Raji (cell line): ENCODE data around the gene SCARB1.

Experiments
- POLR2A ChIP-seq: IDR thresholded peaks from 2 replicates; pipeline ENCODE4 v1.6.1; 2011; ENCODE audit warnings: low read depth, low read length, control low read depth; ENCODE audit not compliant: insufficient read depth

The SCARB1 gene, protein sequence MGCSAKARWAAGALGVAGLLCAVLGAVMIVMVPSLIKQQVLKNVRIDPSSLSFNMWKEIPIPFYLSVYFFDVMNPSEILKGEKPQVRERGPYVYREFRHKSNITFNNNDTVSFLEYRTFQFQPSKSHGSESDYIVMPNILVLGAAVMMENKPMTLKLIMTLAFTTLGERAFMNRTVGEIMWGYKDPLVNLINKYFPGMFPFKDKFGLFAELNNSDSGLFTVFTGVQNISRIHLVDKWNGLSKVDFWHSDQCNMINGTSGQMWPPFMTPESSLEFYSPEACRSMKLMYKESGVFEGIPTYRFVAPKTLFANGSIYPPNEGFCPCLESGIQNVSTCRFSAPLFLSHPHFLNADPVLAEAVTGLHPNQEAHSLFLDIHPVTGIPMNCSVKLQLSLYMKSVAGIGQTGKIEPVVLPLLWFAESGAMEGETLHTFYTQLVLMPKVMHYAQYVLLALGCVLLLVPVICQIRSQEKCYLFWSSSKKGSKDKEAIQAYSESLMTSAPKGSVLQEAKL

DNA sequence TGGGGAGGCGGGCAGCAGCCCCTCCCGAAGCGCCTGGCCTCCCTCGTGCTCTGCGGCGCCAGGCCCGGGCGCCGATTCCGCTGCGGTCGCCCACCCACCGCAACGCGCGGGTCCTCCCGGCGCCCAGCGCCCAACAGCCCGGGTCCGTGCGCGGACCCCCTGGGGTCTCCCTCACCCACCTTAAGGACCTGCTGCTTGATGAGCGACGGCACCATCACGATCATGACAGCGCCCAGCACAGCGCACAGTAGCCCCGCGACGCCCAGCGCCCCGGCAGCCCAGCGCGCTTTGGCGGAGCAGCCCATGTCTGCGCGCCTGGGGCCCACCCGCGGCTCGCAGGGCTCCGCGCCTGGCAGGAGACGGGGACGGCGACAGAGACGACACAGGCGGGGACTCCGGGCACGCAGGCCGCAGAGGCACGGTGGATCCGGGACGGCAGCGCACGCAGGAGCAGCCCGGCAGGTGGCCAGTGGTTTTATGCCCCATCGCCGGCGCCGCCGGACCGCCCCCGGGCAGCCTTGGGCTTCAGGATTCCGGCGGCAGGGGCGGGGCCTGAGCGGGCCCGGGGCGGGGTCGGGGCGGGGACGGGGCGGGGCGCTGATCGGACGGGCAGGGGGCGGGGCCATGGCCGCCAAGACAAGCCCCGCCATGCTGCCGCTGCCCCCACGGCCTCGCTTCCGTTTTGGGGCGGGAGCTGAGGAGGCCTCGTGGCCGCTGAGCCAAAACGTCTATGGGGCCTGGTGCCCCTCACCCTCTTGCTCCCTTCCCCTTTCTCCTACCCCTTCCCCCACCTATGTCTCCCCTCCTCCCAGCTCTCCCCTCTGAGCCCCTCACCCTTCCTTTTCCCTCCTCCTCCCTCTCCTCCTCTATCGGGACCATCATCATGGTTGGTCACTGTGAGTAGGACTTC, at the start of gene SCARB1:
Gene SCARB1, minus strand, starts transcription at position 449 of the 910 bp plus-strand sequence. Its CDS starts 144 bp downstream, at position 305.
- TF ChIP-seq POLR2A: peak; percentile 98

DNA sequence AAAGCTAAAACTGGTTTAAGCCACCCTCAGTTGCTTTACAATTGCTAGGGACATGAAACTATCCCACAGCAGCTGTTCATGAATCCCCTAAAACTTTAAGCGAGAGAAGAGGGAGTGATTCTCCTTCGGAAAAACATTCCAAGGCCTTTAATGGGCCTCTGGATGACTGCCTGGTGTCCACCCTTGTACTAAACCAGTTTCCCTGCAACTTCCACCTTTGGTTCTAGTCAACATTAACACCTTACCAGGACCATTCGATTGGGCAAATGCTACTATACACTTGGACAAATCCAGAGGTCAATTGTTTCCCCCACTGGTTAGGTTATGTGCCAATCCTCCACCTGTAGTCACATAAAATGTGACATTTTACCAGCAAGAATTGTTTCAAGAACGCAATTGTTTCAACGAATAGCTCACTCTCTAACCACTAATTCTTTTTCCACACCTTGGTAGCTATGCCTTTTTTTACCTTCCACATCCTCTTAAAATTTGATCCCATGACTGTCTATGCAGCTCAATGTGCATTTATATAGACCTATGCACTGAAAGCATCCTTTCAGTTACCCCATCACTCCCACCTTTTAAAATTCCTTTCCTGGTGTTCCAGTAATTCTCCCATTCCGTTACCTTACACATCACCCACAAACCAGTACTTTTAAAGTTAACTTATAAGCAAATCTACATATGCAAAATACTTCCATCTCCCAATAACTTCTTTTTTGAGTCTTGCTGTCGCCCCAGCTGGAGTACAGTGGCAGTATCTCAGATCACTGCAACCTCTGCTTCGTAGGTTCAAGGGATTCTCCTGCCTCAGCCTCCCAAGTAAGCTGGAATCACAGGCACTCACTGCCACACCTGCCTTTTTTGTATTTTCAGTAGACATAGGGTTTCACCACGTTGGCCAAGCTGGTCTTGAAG, 47.2 kb upstream of the SCARB1 start:
- TF ChIP-seq POLR2A: no peak

DNA sequence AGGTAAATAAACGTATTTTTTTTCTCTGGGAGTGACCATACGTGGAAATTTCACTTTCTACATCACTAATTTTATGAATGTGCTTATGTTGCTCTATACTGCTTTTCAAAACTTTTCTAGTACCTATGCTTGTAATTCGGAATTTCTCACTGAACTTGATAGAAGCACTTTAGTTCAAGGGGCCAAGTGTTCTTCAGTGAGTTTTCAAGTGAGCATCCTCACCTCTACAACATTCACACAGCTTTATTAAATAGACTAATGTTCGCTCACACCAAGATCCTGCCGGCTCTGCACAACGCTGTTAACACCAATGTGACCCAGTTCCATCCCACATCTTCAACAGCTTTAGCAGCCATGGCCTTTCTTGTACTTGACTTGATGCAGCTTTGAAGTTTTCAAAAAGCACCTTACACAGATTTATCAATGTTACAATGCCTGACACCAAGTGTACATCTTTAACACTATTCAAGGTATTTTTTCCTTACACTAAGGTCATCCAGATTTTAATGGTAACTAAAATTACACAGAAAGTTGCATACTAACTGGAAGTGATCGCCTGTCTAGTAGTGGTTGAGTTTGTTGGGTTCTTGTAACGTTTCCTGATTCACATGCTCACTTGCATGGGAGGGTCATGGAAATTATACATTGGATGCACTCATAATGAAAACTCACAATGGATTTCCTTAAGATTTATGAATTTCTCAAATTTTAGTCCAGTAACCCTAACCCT, 46.3 kb upstream of the SCARB1 start:
- no peak for TF ChIP-seq POLR2A

DNA sequence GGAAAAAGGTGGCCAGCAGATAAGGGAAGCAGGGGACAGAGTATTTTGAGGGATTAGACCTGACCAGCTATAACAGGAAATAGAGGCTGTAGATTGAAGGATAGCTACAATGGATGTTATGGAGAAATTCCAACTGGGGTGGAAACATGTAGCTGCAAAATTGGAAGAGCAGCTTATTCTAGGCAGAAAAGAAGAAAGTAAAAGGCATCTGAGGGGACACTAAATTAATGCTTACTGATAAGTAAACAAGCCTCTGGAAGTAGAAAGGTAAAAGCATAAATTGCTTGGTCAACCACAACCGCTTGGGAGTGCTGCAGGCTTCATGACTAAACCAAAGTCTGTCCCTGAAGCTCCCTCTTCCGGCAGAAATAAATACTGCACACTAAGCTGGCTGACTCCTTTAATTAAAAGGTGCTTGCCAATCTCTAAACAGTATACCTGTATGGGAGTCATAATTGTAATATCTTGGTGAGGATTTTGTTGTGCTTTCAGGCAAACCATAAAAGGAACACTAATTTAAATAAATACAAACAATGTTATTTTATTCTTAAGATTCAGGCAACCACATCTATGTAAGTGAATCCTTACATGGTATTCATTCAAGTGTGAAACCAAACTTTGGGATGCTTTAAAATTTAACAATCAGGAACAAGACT, 43.1 kb upstream of the SCARB1 start:
- TF ChIP-seq POLR2A: no peak

DNA sequence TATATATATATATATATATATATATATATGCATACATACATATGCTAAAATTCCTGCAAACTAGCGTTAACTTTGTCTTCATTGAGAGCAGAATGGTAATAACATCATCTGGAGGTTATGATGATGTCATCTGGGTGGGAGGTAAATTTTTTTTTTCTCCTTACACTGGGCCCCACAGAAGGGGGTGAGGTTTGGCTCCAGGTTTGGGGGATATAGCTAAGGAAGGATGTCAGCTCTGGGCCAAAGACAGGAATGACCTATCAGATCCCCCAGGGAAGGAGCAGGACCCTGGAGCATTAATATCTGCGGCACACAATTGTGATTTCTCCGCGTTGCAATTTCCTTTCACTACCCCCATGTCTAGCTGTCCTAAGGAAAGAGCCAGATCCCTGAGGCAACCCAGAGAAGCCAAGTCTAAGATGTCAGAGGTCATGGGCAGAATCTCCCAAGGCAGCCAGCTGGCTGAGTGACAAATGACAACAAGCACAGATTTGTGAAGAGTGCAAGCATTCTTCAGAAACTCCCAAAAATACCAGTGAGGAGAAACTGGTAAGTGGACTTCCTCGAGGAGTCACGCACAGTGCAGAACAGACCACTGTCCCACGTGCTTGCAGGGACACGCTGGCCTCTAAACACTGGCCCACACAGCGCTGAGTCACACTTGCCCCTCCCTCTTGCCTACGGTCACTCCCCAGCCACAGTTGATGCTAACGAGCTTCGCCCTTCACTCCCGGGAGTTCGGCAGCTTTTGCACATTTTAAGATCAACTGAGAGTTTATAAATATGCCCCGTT, 40.8 kb upstream of the SCARB1 start:
- no peak for TF ChIP-seq POLR2A

DNA sequence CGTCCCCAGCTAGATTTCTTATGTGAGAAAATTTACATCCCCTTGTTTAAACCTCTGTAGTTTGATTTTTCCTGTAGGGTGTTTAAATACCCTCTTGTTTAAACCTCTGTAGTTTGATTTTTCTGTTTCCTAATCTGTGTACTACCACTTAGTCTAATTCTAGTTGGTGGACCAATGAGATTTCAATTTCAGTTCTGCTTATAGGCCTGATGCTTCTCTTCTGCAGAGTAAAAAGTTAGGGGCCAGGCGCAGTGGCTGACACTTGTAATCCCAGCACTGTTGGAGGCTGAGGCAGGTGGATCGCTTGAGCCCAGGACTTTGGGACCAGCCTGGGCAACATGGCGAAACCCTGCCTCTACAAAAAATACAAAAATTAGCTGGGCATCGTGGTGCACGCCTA, 39.3 kb upstream of the SCARB1 start:
- no peak for TF ChIP-seq POLR2A

DNA sequence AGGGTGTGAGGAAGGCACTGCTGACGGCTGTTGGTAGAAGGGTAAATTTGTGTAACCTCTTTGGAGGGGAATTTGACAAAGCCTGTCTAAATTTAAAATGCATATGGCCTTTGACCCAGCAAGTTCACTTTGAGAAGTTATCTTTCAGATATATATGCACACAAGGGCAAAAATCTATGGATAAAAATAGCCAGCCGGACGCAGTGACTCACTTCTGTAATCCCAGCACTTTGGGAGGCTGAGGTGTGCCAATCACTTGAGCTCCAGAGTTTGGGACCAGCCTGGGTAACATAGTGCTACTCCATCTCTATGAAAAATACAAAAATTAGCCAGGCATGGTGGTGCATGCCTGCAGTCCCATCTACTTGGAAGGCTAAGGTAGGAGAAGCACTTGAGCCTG, 37.3 kb upstream of the SCARB1 start:
- TF ChIP-seq POLR2A: no peak

DNA sequence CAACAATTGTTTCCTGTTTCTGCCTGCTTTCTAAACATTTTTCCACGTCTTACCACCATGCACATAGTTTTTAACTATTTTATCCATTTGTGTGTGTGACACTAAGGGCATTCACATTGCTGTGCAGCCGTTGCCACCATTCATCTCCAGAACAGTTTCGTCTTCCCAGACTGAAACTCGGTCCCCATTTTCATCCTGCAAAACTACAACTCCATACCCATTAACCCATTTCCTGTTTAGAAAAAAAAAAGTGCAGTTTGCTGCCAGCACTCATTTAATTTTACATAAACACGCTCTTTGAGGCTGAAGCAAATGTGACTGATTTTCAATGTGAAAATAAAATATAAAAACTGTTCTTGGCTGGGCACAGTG, 35.2 kb upstream of the SCARB1 start:
- TF ChIP-seq POLR2A: no peak

DNA sequence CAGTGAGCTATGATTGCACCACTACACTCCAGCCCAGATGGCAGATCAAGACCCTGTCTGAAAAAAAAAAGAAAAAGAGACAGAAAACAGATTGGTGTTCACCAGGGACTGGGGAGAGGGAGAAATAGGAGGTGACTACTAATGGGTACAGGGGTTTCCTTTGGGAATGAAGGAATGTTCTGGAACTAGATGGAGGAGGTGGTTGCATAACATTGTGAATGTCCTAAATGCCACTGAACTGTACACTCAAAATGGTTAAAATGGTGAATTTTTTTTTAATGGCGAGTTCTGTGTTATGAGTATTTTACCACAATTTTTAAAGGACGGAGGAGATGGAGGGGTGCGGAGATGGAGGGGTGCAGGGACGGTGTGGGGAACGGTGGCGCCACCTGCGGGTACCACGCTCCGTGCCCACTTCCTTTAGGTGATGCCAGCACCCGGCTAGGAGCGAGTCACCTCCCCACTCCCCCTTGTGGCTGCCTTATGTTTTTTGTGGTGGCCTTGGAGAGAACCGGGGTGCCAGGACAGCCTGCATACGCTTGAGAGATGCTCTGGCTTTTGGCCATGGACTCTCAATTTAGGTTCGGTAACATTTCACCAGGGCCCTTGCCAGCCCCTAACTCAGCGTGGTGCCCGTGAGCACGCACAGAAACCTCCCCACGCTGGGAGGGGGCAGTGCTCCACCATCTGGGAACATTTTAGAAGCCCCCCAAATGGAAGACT, 34.7 kb upstream of the SCARB1 start:
- peak; percentile 18; the same call in 1 of the 2 replicates for TF ChIP-seq POLR2A

DNA sequence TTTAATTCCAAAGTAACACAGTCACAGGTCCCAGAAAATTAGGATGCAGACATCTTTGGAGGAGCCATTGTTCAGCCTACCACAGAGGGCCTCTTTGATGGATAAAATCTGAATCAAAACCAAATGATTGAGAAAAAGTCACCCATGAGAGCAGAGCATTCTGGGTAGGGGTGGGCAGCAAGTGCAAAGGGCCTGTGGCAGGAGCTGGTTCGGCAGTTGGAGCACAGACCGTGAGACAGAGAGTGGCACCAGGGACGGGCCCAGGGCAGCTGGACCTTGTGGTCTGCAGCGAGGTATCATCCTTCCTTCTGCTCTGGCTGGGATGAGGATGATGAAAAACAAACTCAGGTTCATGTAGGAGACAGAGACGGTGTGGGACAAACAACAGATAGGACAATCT, 32.8 kb upstream of the SCARB1 start:
- no peak for TF ChIP-seq POLR2A

DNA sequence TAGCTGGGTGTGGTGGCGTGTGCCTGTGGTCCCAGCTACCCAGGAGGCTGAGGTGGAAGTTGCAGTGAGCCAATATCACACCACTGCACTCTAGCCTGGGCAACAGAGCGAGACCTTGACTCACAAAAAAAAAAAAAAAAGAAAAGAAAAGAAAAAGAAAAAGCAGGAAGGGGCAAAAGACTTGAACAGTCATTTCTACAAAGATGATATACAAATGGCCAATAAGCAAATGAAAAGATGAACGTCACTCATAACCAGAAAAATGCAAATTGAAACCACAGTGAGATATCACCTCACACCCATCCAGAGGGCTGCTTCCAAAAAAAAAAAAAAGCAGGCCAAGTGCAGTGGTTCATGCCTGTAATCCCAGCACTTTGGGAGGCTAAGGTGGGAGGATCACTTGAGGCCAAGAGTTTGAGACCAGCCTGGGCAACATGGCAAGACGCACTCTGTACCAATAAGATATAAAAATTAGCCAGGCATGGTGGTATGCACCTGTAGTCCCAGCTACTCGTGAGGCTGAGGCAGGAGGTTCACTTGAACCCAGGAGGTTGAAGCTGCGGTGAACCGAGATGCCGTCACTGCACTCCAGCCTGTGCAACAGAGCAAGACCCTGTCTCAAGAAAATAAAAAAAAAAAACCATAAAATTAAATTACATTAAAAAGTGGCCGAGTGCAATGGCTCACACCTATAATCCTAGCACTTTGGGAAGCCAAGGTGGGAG, 30.3 kb upstream of the SCARB1 start:
- TF ChIP-seq POLR2A: no peak

DNA sequence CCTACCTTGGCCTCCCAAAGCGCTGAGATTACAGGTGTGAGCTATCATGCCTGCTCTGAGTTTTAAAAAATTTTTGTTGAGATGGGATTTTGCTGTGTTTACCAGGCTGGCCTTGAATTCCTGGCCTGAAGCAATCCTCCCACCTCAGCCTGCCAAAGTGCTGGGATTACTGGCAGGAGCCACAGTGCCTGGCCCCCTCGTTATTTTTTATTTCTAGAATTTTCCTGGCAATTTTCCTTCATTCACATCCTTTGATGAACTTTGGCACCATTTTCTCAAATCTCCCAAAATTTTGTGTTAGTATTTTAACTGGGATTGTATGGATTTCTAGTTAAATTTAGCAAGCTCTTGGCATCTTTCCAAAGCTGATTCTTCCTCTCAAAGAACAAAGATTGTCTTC, 24.6 kb upstream of the SCARB1 start:
- TF ChIP-seq POLR2A: no peak
